Stimulated activated CD4-positive, alpha-beta T cell treated with anti-CD3 and anti-CD28 coated beads, Interleukin-1b, Interleukin-23, amount 100 ng/mL, for 4 hours (primary cell): ENCODE data around the gene FAM9C.
"Not testable (repeated sequence)": the region's sequence is repeated elsewhere in the genome, so short reads cannot be mapped to it uniquely, and the experiment has no call there.

Source experiments
- DNase-seq, 2 donors: peaks; one replicate each; pipeline ENCODE4 v3.0.0-alpha.2; 2020; ENCODE audit warnings: low read depth in 2 of 2

Gene FAM9C

GRCh38 chrX:13043138-13043537, 1.3 kb downstream of the FAM9C start:
- DNase-seq = no peak

- no peak for DNase-seq
These were observed 7.5 kb downstream of the FAM9C start for GRCh38 chrX:13036896-13037295.

- DNase-seq = no peak
These were observed 11.2 kb downstream of the FAM9C start for GRCh38 chrX:13033193-13033592.

- no peak for DNase-seq
These were observed 14.3 kb downstream of the FAM9C start for GRCh38 chrX:13029887-13030771.

- DNase-seq = no peak
These were observed 14.9 kb downstream of the FAM9C start for GRCh38 chrX:13029637-13029886.

GRCh38 chrX:13028871-13029636, 15.4 kb downstream of the FAM9C start:
- no peak for DNase-seq

- no peak for DNase-seq
These were observed 17.4 kb downstream of the FAM9C start for GRCh38 chrX:13026877-13027652.

- DNase-seq = no peak
These were observed 19.4 kb downstream of the FAM9C start for GRCh38 chrX:13024986-13025385.

GRCh38 chrX:13023979-13024378, 20.4 kb downstream of the FAM9C start:
- no peak for DNase-seq

GRCh38 chrX:13023567-13023966, 20.9 kb downstream of the FAM9C start:
- DNase-seq = no peak

GRCh38 chrX:13022926-13023325, 21.5 kb downstream of the FAM9C start:
- DNase-seq = no peak

GRCh38 chrX:13016731-13017130, 27.7 kb downstream of the FAM9C start:
- not testable (repeated sequence) for DNase-seq

- no peak for DNase-seq
These were observed 28.7 kb downstream of the FAM9C start for GRCh38 chrX:13015536-13016236.

- DNase-seq = no peak
These were observed 30.0 kb downstream of the FAM9C start for GRCh38 chrX:13014111-13015096.

GRCh38 chrX:13013363-13014110, 30.9 kb downstream of the FAM9C start:
- no peak for DNase-seq

GRCh38 chrX:13010546-13010945, 33.9 kb downstream of the FAM9C start:
- no peak for DNase-seq

GRCh38 chrX:13009844-13010243, 34.6 kb downstream of the FAM9C start:
- no peak for DNase-seq

GRCh38 chrX:13009273-13009672, 35.1 kb downstream of the FAM9C start:
- DNase-seq = no peak

- DNase-seq = no peak
These were observed 35.6 kb downstream of the FAM9C start for GRCh38 chrX:13008851-13009250.

- DNase-seq = no peak
These were observed 36.3 kb downstream of the FAM9C start for GRCh38 chrX:13008189-13008533.
